Activated T-cell treated with anti-CD3 and anti-CD28 coated beads, Interleukin-2, amount 50 U/mL, for 48 hours (primary cell): ENCODE measurements around the gene PROM1.

Experiments
- DNase-seq, 2 experiments: peaks; one replicate each; pipeline ENCODE4 v3.0.0-alpha.2; 2020

The PROM1 gene

DNA sequence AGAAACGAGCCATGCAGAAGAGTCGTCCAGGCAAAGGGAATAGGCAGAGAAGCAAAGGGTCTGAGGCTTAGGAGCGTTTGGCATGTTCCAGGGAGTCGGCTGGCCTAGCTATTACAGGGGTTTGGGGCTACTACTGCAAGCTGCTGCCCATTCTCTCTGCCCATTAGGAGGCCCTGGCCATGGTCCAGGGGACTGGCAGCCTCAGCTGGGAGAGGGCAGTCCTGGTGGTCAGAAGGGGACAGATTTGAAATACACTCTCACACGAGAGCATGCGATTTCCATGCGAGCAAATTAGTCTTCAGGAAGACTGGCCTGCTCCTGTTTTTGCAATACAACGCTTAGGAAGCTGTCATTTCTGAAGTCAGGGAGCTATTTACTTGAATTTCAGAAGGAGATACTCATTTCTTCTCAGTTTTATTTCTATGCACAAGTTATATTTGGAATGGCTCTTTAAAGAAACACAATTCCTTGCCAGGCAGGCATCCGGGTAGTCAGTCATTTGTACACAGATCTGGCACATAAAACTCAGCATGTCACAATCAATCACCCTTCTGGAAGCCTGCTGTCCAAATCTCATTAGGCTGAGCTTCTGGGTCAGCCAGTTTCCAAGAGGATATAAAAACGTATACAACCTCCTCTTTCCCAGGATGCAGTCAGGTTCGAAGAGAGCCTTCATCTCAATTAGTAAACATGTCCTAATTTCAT, 27.0 kb downstream of the PROM1 start:
- no peak for DNase-seq

DNA sequence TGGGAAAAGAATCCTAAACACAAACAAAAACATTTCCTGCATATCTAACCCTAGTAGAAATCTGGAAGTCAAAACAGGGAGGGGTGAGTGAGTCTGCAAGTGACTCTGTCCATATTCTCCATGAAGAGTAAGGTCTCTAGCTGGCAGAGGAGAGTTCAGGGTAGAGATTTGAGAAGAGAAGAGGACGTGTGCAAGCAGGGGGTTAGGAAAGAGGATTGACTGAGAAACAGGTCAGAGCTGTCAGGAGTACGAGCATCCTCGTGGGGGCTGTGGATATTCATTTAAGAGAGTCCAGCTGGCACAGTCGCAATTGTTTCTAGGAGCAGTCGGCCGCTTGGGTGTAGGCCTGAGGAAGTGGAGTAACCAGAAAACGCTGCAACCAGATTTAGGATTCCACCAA, 27.9 kb downstream of the PROM1 start:
- no peak for DNase-seq

DNA sequence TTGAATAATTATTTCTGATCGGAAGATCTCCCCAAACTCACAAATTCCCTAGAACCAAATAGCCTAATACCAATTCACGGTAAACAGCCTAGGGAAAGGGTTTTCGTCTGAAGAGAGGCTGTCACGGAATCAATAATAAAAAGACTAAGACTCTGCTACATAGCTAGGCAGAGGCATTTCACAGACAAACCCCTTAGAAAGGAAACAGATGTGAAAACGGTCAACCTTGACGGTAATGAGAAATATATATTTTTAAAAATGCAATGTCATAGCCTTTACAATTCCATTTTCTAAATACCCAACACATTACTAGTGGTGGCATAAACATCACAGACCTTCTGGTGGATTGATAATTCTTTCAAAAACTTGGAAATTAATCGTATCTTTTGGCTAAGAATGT, 28.4 kb downstream of the PROM1 start:
- no peak for DNase-seq

DNA sequence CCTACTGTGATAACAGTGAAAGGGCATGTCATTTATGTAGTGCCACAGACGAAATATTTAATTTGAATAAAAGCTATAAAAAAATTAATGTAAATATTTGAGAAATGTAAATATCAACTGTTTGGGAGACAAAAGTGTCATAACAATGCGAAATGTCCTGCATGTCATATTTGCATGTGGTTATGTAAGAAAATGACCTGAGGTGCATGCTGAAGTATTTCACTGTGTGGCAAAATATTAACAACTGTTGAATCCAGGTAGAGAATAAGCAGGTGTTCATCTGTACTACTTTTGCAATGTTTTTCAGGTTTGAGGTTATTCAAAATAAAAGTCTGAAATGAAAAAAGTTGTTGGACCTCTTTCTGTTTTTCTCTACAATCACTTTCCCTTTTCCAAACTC, 30.9 kb downstream of the PROM1 start:
- DNase-seq = no peak

DNA sequence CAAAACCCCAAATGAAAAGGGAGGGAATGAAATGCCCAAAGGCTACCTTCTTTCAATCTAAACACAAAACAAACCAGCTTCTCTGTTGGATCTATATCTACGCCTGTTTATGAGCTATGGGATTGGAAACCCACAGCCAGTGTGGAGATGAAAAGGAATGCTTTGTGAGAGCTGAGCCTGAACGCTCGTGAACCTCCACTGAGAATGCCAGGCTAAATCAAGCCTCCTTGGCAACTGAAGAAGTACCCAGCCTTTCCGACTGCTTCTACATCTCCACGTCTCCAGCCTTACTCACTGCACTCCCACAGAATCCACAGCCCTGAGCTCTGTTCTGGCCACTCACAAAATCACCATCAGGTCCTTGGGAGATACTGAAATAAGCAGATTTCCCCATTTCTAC, 31.8 kb downstream of the PROM1 start:
- DNase-seq = no peak

DNA sequence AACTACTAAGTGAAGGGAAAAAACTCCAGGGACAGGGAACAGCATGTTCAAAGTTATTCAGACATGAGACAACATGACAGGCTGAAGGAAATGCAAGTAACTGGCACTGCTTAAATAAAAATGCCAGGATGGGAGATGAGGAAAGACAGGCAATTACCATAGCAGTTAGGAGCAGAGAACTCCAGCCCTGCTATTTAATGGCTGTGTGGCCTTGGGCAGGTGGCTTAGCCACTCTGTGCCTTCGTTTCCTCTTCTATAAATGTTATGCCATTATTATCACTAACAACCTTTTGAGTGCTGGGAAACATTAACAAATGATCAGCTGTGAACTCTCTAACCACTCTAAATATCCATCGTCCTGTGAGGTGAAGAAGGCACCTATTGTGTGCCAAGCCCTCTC, 32.7 kb downstream of the PROM1 start:
- DNase-seq = no peak

DNA sequence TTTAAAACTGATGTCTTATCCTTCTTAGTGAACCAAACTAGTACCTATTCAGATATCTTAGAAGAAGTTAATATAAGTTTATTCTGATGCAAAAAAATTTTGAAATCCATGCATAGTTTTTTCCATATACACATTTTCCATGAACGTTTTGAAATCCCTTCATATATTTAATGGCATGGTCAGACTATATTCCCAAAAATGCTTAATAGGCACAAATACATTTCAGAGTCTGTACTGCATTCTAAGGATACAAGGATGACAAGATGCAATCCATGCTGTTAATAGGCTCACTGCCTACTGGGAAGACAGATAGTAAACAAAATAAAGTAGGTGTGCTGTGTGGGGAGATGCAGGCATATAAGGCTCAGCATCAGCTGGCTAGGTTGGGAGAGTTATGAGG, 33.2 kb downstream of the PROM1 start:
- DNase-seq = no peak

DNA sequence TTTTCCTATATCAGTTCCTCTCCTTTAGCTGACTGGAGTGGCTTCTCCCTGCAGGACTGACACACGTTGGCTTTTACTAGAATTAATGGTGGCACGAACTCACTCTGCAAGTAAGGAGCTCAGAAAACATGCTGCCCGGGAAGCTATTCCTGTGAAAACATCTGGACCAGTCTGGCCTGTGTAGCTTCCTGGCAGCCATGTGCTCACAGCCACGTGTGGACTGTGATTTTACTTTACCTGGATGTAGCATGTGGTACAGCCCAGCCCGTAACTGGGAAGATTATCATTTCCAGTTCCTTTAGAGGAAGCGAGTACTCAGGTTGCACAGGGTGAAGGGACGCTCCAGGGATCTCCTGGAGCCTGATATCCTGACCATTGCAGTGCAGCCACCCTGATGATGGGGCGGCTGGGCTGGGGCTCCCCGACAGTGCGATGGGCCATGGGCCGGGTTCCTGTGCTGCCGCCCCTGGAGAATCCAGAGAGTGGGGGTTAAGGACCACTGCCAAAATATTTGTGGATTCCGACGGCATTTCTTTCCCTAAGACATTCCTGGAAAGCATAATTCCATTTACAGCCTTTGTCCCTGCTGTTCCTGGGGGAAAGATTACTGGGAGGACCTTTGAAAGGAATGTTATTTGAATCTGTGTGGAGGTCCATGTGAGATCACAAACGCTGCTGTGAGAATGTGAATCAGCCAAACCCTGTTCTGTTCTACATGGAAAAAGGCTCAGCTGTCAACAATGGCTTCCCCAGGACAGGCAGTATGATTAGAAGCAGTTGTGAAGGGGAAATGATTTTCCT, 35.0 kb downstream of the PROM1 start:
- no peak for DNase-seq

DNA sequence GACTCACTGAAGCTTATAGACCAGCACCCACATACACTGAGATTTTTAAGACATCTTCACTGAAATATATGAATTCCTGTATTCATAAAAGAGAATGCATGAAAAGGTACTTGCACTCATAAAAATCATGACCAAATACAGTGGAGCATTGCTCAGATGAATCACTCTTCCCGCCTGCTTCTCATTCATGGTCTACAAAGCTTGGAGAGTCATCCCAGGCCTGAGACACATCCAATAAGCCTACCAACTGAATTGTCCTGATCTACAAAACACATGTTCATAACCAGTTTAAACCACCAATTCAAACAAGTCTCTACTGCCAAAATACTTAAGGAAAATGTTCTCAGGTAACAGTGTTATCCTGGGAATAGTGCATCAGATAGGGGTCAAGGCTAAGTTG, 38.1 kb downstream of the PROM1 start:
- DNase-seq = no peak

DNA sequence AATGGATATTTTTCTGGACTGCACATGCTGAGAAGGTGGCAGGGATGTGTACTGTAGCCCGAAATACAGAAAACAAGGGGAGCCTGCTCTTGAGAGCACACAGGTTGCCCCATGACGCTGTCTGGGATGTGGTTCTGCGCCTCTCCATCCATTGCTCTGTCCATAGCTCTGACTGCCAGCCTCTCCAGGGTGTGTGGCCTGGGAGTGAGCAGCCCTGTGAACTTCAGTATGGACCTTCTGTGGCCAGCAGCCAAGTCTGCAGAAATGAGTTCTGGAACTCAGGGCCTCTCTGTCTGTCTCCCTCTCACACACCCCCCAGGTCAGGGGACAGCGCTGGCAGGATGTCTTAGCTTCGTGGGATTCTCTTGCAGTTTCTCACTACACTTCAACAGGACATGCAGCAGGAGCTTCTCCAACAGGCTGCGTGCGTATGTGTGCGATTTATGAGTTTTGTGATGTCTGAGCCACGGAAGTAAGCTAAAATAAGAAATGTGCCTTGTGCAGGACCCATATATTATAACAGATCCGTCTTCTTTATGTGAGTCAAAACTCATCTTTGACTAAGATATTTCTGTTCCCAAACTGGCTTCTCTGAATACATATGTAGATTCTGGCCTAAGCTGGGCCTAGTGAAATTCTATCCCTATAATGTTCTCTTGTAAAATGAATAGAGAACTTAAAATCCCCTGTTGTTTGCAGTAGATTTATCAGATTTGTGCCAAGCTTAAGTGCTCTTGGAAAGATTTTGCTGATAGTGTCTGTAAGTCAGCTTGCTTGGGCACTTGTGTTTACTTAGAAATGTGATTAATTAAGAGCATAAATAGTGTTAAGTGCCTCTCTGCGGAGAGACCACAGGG, 40.0 kb downstream of the PROM1 start:
- DNase-seq = no peak

DNA sequence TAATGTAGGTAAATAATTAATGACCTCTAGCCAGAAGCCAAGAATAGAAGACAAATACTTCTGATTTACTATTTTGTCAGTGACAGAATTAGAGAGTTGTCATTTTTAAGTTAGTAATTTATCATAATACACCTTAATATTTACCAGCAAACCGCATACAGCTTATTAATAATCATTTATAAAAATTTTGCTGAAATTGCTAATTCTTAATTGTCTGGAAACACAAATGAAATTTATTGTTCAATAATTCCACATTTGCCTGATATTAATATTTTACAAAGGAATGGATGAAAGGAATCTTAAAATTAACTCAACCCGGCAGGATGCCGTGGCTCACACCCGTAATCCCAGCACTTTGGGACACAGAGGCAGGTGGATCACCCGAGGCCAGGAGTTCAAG, 44.7 kb downstream of the PROM1 start:
- DNase-seq = no peak

DNA sequence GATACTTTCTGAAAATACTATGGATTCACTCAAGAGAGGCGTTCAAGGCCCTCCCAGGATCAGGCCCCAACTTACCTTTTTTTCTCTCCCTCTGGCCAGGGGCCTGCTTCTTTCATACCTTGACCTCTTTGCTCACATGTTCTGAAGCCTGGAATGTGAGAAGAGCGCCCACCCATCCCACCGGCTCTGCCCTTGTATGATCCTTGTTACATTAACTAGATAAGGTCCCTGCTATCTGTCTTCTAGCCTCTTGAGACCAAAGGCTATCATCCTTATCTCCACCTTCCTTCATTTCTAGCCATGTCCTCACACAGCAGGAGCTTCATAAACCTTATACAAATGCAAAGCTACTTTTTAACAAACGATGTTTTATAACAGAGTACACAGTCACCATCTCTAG, 45.9 kb downstream of the PROM1 start:
- no peak for DNase-seq

DNA sequence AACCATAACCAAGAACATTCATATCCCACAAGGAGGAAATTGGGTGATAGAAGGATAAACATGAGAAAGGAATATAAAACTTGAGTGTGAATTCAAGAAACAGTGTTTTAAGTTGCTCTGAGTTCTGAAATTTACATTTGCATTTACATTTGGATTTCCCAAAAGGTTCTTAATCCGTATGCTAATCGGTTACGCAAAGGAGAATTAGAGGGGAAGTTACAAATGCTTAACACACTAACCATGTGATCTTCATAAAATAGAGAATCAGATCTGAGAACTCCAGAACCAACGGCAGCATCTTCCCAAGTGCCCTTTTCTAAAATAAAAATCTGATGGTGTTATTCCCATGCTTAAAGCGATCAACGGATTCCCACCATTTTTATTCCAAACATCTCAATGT, 48.0 kb downstream of the PROM1 start:
- DNase-seq = no peak

DNA sequence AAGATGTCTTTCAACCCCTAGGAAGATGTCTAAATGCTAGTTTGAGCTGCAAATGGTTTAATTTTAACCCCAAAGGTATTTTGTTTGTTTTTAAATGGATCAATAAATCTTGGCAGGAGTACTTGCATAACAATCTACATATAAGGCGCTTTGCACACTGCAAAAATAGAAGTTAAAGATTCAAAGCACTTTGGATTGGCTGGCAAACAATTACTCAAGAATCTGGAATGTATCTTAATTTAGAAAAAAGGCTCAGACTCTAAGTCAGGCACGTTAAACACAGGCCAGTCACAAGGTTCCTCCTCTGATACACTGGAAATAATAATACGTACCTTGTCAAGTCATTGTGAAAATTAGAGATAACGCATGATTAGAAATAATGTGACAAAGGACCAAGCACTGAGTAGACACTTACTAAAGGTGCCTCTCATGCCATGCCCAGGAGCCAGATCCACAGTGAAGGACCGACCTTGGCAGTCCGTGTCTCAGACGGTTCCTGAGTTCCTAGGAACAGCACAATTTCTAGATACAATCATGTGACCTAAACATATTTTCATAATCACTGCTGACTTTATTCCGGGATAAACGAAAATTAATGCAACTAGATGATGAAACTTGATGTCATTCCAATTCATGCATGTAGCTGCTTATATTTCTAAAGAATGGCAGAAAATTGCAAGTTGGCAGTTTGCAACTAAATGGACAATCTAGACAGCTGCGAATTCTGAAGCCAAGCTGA, 49.6 kb downstream of the PROM1 start:
- DNase-seq = no peak

DNA sequence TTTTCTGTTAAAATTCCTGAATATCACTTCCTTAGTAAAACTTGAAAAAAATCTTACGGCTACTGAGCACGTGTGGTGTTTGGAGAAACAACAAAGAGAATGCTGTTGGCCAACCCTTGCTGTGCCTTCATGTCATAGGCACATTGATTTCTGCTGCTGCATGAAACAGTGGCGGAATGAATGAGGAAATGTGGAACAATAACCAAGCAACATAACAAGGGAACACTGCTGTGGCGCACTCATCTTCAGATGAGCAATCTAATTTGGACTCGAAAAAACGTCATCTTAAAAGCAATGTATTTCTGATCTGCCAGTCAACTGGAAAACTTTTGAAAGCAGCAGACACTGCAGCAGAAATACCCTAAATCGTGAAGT, 51.4 kb downstream of the PROM1 start:
- DNase-seq = no peak

DNA sequence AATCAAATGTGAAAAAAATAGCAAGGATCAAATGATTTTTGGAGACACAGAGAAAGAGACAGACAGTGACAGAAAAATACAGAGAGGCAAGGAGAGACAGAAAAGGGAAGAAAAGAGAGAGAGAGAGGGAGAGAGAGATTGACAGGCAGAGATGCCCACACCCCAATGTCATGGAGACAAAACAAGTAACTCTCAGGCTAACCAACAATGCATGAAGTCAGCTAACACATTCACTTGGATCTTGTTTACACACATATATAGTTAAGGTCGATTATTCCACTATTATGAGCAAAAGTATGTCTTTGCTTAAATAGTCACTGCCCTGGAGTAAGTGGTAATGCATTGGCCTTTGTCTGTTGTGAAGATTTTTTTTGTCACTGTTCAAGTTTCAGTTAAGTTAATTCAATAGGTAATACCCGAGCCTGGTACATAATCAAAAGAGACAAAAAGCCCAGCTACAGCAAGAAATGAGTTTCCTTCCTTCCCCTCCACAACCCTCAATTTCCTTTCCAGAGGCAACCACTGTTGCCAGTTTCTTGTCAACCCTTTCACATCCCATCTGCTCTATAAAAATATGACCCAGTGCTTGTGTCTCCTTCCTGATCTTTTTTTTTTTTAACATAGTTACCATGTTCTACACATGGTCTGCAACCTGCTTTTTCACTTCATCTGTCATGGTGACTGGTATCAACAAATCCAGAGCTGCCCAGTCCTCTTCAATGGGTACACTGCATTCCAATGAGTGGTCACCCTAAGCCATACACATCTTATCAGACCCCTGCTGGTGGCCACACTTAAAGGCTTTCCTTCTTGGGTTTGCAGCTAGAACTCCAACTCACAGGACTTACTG, 52.1 kb downstream of the PROM1 start:
- no peak for DNase-seq

DNA sequence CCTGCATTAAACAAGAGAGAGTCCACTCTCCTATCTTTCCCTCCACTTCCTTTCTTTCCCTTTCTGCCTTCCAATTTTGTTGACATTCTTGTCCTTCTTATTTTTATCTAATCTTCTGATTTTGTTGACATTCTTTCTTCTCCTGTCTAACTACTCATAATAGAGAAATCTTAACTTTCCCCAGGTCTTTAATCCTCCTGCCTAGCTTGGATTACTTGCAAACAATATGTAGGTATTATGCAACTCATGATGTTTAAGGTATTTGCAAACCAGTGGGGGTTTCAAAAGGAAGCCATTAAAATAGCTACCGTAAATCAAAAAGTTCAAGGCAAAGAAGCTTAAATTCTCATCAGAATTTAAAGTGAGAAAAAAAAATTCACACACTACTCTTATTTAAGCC, 53.9 kb downstream of the PROM1 start:
- DNase-seq = no peak

DNA sequence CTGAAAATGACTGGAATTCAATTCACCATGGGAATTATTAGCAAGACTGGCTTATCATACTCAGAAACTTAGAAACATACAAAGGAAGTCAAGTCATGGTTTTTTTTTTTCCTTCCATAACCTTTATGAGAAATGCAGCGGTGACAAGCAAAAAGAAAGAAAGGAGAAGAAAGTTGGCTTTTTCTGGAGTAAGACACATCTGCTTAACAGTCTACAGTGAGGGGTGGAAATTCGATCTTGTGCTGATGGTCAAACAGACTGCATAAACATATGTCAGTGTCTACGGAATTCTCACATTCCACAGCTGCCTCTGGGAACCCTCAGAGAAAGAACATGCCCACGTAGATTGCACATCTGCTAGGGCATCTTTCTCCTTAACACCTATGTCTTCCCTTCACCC, 54.6 kb downstream of the PROM1 start:
- DNase-seq = no peak

DNA sequence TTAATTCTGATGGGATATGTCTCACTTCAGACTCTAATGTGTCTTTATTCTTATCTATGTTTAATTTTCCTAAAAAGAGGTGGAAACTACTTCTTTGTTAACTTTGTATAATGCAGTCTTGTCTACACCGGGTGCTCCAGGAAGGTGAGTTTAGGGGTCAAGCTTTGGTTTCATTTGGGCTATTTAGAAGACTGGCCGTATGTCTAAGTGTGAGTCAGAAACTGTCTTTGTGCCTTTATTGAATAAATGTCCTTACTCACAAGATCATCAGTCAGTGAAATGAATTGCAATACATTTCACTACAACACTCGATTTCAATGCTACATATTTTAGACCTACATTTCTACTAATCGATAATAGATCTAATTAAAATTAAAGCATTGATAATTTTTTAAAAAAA, 56.2 kb downstream of the PROM1 start:
- no peak for DNase-seq

DNA sequence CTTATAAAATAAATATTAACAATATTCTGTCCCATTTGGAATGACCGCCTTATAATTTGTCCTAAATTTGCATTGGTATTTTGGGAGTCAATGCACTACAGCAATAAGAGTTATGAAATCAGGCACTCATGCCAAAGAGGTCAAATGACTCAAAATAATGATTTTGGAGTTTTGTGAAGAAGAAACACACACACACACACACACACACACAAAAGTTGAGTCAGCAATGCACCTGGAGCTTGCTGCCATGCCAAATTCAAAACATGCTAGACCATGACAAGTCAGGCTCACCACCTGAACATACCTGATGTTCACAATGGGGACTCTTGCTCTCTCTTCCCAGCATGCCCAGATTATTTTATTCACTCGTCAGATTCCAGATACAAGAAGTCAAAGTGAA, 56.7 kb downstream of the PROM1 start:
- DNase-seq = no peak

DNA sequence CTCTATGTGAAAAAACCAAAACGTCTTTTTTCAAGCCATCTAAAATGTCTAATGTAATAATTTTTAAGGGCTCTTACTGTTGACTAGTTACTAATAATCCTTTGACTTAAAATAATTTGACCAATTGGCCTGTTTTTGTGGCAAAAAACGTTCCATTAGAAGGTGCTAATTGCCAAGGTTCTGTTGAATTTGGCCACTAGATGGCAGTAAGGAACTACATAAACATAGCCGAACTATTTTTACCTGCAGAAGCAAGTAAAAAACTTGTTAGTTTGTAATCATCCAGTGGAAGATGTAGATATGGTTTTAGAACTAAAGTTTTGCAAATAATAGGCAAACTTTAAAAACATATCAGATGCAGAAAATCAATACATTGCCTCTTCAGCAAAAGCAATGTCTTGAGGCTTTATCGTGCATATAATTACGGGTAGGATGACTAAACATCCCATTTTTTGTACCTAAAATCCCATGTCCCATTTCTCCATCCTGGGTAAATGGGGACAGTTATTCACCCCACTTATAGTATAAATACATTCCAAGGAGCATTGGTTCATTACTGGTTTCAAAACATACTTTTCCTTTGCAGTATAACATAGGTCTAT, 57.6 kb downstream of the PROM1 start:
- no peak for DNase-seq

DNA sequence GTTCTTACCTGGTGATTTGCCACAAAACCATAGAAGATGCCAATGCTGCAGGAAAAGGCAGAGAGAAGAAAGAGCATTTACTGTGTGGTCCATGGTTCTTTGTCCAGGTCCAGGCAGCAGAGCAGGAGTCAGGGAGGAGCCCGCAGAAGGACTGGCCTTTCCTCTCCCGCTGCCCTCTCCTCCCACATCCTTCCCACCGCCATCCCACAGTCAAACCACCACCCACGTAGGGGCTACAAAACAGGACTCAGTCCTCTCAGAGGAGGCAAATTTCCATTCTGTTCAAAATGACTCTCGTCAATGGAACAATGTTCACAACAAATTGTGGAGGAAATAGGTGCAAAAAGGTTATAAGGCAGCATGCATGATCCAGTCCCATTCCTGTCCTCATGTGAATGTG, 58.6 kb downstream of the PROM1 start:
- DNase-seq = no peak
